ENCODE data around the gene PCNX1.

- TF ChIP-seq CTCF (IDR thresholded peaks at IDR 0.05; ENCODE audit: insufficient read depth, low read length) (no peak), REST (IDR thresholded peaks at IDR 0.05; ENCODE audit: insufficient replicate concordance, low read depth) (no peak), GABPA (IDR thresholded peaks at IDR 0.05; ENCODE audit: low read depth) (no peak), POLR2AphosphoS5 (IDR thresholded peaks at IDR 0.05; ENCODE audit: low read depth) (no peak), SPI1 (IDR thresholded peaks at IDR 0.05; ENCODE audit: borderline replicate concordance, low read depth) (no peak)
These were observed 21.8 kb upstream of the PCNX1 start for GRCh38 chr14:70885343-70886022.
